Neural progenitor cell (in vitro differentiated cells): ENCODE results near the gene PNLIPRP1. TPM values are rescaled to one million over a fixed set of nuclear protein-coding genes. Genes with fewer than 3 reads are reported as not detected.

ENCODE experiments used
- DNase-seq: peaks from one replicate; pipeline ENCODE4 v3.0.0-alpha.2; 2016; ENCODE audit warnings: low spot score
- H2AFZ ChIP-seq: fragments of 200-600 bp; sonication (generic); replicated peaks from 2 replicates; pipeline ENCODE4 v1.6.1; 2016; ENCODE audit warnings: antibody characterized with exemption
- H3F3A ChIP-seq: fragments of 200-600 bp; sonication (generic); 2 replicates; pipeline ENCODE4 v1.6.1; 2016; ENCODE audit warnings: antibody characterized with exemption, low read depth
- H3K27ac ChIP-seq: fragments of 200-600 bp; sonication (generic); 2 replicates; pipeline ENCODE4 v1.5.1; 2016; ENCODE audit warnings: mild to moderate bottlenecking
- H3K27me3 ChIP-seq: fragments of 200-600 bp; sonication (generic); 2 replicates; pipeline ENCODE4 v1.6.1; 2016; ENCODE audit warnings: mild to moderate bottlenecking, moderate library complexity
- H3K36me3 ChIP-seq: fragments of 200-600 bp; sonication (generic); 2 replicates; pipeline ENCODE4 v1.5.1; 2016
- H3K4me1 ChIP-seq: fragments of 200-600 bp; sonication (generic); 2 replicates; pipeline ENCODE4 v1.6.1; 2016; ENCODE audit warnings: mixed run types
- H3K4me2 ChIP-seq: fragments of 200-600 bp; sonication (generic); 2 replicates; pipeline ENCODE4 v1.6.1; 2016
- H3K4me3 ChIP-seq: fragments of 200-600 bp; sonication (generic); 2 replicates; pipeline ENCODE4 v1.5.1; 2016
- H3K79me2 ChIP-seq: fragments of 200-600 bp; sonication (generic); 2 replicates; pipeline ENCODE4 v1.6.1; 2016; ENCODE audit warnings: low read depth
- H3K9ac ChIP-seq: fragments of 200-600 bp; sonication (generic); 2 replicates; pipeline ENCODE4 v1.6.1; 2016
- H3K9me3 ChIP-seq: fragments of 200-600 bp; sonication (generic); 2 replicates; pipeline ENCODE4 v1.5.1; 2016; ENCODE audit warnings: low read depth
- H4K20me1 ChIP-seq: fragments of 200-600 bp; sonication (generic); 2 replicates; pipeline ENCODE4 v1.6.1; 2016; ENCODE audit warnings: low read depth
- H3K27ac Mint-ChIP-seq: 3 replicates; pipeline ENCODE4 v1.8.0; 2021; ENCODE audit warnings: mixed read lengths
- H3K27me3 Mint-ChIP-seq: 2 replicates; pipeline ENCODE4 v1.8.0; 2022; ENCODE audit warnings: low read depth, mild to moderate bottlenecking, inconsistent platforms, moderate library complexity, mixed read lengths; ENCODE audit not compliant: insufficient read depth
- H3K36me3 Mint-ChIP-seq: 3 replicates; pipeline ENCODE4 v1.8.0; 2021; ENCODE audit warnings: mixed read lengths
- H3K4me1 Mint-ChIP-seq: 3 replicates; pipeline ENCODE4 v1.8.0; 2021; ENCODE audit warnings: mixed read lengths
- H3K4me3 Mint-ChIP-seq: 3 replicates; pipeline ENCODE4 v1.8.0; 2021; ENCODE audit warnings: mild to moderate bottlenecking, moderate library complexity, mixed read lengths
- H3K9me3 Mint-ChIP-seq: 3 replicates; pipeline ENCODE4 v1.8.0; 2020; ENCODE audit warnings: mixed read lengths
- EZH2 ChIP-seq: fragments of 200-600 bp; sonication (generic); IDR thresholded peaks from 2 replicates; pipeline ENCODE4 v1.6.1; 2017; ENCODE audit warnings: antibody characterized with exemption, mild to moderate bottlenecking, moderate library complexity
- EZH2phosphoT487 ChIP-seq: fragments of 200-600 bp; sonication (generic); IDR thresholded peaks from 2 replicates; pipeline ENCODE4 v1.6.1; 2017; ENCODE audit warnings: antibody characterized with exemption
- total RNA-seq: library from RNA; depleted of rRNA; stranded (reverse); fragments of >200 nt; gene quantifications from 2 replicates; pipeline ENCODE4 v1.2.3, GENCODE V29; 2015; ENCODE audit warnings: low replicate concordance
- TF ChIP-seq, protein P1 (sequence below): fragments of 200-600 bp; sonication (generic); IDR thresholded peaks from 2 replicates; pipeline ENCODE4 v1.5.1; 2017; ENCODE audit warnings: antibody characterized with exemption, mild to moderate bottlenecking

Gene PNLIPRP1
- total RNA-seq, 1 donor from 2014 or later, result not detected

GRCh38 chr10:116587878-116588591 lies 2.7 kb upstream of the PNLIPRP1 start:
- Histone ChIP-seq H4K20me1 (no peaks in the 10 kb centered on the region), H3K4me3 (no peak overlapping the region), H3K9me3 (no peaks in the 10 kb centered on the region), H3F3A (no peaks in the 10 kb centered on the region), H3K79me2 (no peaks in the 10 kb centered on the region), H3K4me1 (no peaks in the 10 kb centered on the region), H3K27ac (no peak overlapping the region), H3K27me3 (no peaks in the 10 kb centered on the region), H2AFZ (no peak overlapping the region), H3K4me2 (no peak overlapping the region), H3K36me3 (no peaks in the 10 kb centered on the region), H3K9ac (no peak overlapping the region)
- Mint-ChIP-seq H3K36me3 (no peaks in the 10 kb centered on the region), H3K27me3 (peaks cover 2% of the 10 kb centered on the region), H3K4me3 (no peak overlapping the region), H3K4me1 (no peaks in the 10 kb centered on the region), H3K9me3 (no peaks in the 10 kb centered on the region), H3K27ac (no peak overlapping the region)
- TF ChIP-seq EZH2, result no peak
- TF ChIP-seq, protein P1, sequence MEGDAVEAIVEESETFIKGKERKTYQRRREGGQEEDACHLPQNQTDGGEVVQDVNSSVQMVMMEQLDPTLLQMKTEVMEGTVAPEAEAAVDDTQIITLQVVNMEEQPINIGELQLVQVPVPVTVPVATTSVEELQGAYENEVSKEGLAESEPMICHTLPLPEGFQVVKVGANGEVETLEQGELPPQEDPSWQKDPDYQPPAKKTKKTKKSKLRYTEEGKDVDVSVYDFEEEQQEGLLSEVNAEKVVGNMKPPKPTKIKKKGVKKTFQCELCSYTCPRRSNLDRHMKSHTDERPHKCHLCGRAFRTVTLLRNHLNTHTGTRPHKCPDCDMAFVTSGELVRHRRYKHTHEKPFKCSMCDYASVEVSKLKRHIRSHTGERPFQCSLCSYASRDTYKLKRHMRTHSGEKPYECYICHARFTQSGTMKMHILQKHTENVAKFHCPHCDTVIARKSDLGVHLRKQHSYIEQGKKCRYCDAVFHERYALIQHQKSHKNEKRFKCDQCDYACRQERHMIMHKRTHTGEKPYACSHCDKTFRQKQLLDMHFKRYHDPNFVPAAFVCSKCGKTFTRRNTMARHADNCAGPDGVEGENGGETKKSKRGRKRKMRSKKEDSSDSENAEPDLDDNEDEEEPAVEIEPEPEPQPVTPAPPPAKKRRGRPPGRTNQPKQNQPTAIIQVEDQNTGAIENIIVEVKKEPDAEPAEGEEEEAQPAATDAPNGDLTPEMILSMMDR, result no peak
- TF ChIP-seq EZH2phosphoT487, result no peak
- no peak for DNase-seq

DNA sequence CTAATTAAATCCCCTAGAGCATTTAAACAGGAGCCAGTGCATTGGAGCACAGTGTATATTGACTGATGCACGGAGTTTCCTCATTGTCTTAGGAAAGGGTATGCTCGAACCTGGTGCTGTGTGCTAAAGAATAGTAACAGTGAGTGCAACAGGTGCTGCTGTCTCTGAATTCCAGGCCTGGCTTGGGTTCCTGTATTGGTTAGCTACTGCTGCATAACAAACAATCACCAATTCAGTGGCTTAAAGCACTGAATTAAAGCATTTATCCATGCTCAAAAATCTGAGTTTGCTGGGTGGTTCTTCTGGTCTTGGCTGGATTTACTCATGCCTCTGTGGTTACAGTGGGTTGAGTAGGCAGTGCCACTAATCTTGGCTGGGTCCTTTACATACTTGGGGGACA lies 1.8 kb upstream of the PNLIPRP1 start:
- no peak for DNase-seq
- H3K4me3 Mint-ChIP-seq, result no peak overlapping the region
- H4K20me1 ChIP-seq, result no peaks in the 10 kb centered on the region
- H3K27ac ChIP-seq, result no peak overlapping the region
- H3F3A ChIP-seq, result no peaks in the 10 kb centered on the region
- no peaks in the 10 kb centered on the region for H3K36me3 Mint-ChIP-seq
- no peaks in the 10 kb centered on the region for H3K27me3 ChIP-seq
- peaks cover 4% of the 10 kb centered on the region for H3K27me3 Mint-ChIP-seq
- H3K9me3 Mint-ChIP-seq, result no peaks in the 10 kb centered on the region
- H3K36me3 ChIP-seq, result no peaks in the 10 kb centered on the region
- H3K4me3 ChIP-seq, result no peak overlapping the region
- no peaks in the 10 kb centered on the region for H3K79me2 ChIP-seq
- H3K9ac ChIP-seq, result no peak overlapping the region
- no peak overlapping the region for H3K27ac Mint-ChIP-seq
- H3K4me1 Mint-ChIP-seq, result no peaks in the 10 kb centered on the region
- no peak for TF ChIP-seq EZH2phosphoT487
- no peak for TF ChIP-seq EZH2
- TF ChIP-seq, protein P1, result no peak
- no peaks in the 10 kb centered on the region for H3K4me1 ChIP-seq
- H3K9me3 ChIP-seq, result no peaks in the 10 kb centered on the region
- no peak overlapping the region for H2AFZ ChIP-seq
- H3K4me2 ChIP-seq, result no peak overlapping the region

GRCh38 chr10:116589926-116590325 lies 833 bp upstream of the PNLIPRP1 start:
- H3K9me3 ChIP-seq, result no peaks in the 10 kb centered on the region
- no peak for DNase-seq
- H3K27ac Mint-ChIP-seq, result no peak overlapping the region
- H3K27ac ChIP-seq, result no peak overlapping the region
- no peaks in the 10 kb centered on the region for H4K20me1 ChIP-seq
- H3K4me1 ChIP-seq, result no peaks in the 10 kb centered on the region
- H3K79me2 ChIP-seq, result no peaks in the 10 kb centered on the region
- no peak overlapping the region for H2AFZ ChIP-seq
- H3K4me1 Mint-ChIP-seq, result no peaks in the 10 kb centered on the region
- H3K27me3 ChIP-seq, result no peaks in the 10 kb centered on the region
- H3F3A ChIP-seq, result no peaks in the 10 kb centered on the region
- H3K36me3 ChIP-seq, result no peaks in the 10 kb centered on the region
- no peaks in the 10 kb centered on the region for H3K9me3 Mint-ChIP-seq
- H3K4me3 Mint-ChIP-seq, result no peak overlapping the region
- no peak overlapping the region for H3K4me2 ChIP-seq
- peaks cover 4% of the 10 kb centered on the region for H3K27me3 Mint-ChIP-seq
- no peak overlapping the region for H3K9ac ChIP-seq
- no peaks in the 10 kb centered on the region for H3K36me3 Mint-ChIP-seq
- no peak overlapping the region for H3K4me3 ChIP-seq
- TF ChIP-seq EZH2 (no peak), EZH2phosphoT487 (no peak)
- TF ChIP-seq, protein P1, result no peak
